Neural crest cell (in vitro differentiated cells): Measurements from ENCODE around the gene EVA1A. TPM values are rescaled to one million over a fixed set of nuclear protein-coding genes. Genes with fewer than 3 reads are reported as not detected.

ENCODE experiments used
- DNase-seq: peaks from one replicate; pipeline ENCODE4 v3.0.0; 2021; ENCODE audit warnings: low read depth, mixed read lengths, low spot score
- H3K27ac Mint-ChIP-seq: one replicate; pipeline ENCODE4 v1.8.0; 2021; ENCODE audit warnings: mild to moderate bottlenecking, mixed read lengths; ENCODE audit not compliant: unreplicated experiment
- H3K27me3 Mint-ChIP-seq: 2 replicates; pipeline ENCODE4 v1.8.0; 2021; ENCODE audit warnings: low read depth, mild to moderate bottlenecking, mixed read lengths
- H3K36me3 Mint-ChIP-seq: 2 replicates; pipeline ENCODE4 v1.8.0; 2021; ENCODE audit warnings: low read depth, mild to moderate bottlenecking, mixed read lengths
- H3K4me1 Mint-ChIP-seq: 2 replicates; pipeline ENCODE4 v1.8.0; 2021; ENCODE audit warnings: mixed read lengths
- H3K4me3 Mint-ChIP-seq: one replicate; pipeline ENCODE4 v1.8.0; 2021; ENCODE audit warnings: mild to moderate bottlenecking, mixed read lengths
- H3K9me3 Mint-ChIP-seq: 2 replicates; pipeline ENCODE4 v1.8.0; 2021; ENCODE audit warnings: mixed read lengths
- CTCF ChIP-seq: fragments of 200-600 bp; sonication (generic); conservative IDR thresholded peaks from 2 replicates; pipeline ENCODE4 v1.5.0; 2021; ENCODE audit warnings: antibody characterized with exemption, mild to moderate bottlenecking
- total RNA-seq: library from RNA; stranded (reverse); gene quantifications from 2 replicates; pipeline ENCODE4 v1.2.1, GENCODE V29; 2021

Gene EVA1A
- total RNA-seq, 1 donor from 2014 or later = 3.8 TPM

DNA sequence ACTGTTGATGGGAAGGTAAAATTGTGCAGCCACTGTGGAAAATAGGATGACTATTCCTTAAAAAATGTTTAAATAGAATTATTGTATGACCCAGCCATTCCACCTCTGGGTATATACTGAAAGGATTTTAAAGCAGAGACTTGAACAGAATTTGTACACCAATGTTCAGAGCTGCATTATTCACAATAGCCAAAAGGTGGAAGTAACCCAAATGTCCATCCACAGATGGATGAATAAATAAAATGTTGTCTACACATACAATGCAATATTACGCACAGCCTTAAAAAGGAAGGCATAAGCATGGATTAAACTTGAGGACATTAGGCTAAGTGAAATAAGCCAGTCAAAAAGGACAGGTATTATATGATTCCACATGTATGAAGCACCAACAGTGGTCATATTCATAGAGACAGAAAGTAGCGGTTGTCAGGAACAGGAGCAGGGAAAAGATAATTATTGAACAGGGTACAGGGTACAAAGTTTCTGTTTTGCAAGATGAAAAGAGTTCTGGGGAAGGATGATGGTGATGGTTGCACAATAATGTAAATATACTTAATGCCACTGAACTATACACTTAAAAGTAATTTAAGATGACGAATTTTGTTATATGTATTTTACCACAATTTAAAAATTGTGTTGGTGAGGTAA lies 39.4 kb downstream of the EVA1A start:
- Mint-ChIP-seq H3K4me1 (no peaks in the 10 kb centered on the region), H3K27me3 (no peaks in the 10 kb centered on the region), H3K36me3 (peaks cover 6% of the 10 kb centered on the region), H3K27ac (no peak overlapping the region), H3K4me3 (no peak overlapping the region), H3K9me3 (no peaks in the 10 kb centered on the region)
- DNase-seq = no peak
- TF ChIP-seq CTCF = no peak

- H3K4me1 Mint-ChIP-seq = no peaks in the 10 kb centered on the region
- no peak overlapping the region for H3K27ac Mint-ChIP-seq
- H3K4me3 Mint-ChIP-seq = no peak overlapping the region
- no peak for TF ChIP-seq CTCF
- no peak for DNase-seq
- peaks cover 10% of the 10 kb centered on the region for H3K36me3 Mint-ChIP-seq
- H3K9me3 Mint-ChIP-seq = no peaks in the 10 kb centered on the region
- no peaks in the 10 kb centered on the region for H3K27me3 Mint-ChIP-seq
These were observed 40.9 kb downstream of the EVA1A start for GRCh38 chr2:75519843-75520242.

- Mint-ChIP-seq H3K27me3 (no peaks in the 10 kb centered on the region), H3K4me1 (no peaks in the 10 kb centered on the region), H3K4me3 (no peak overlapping the region), H3K27ac (no peak overlapping the region), H3K36me3 (peaks cover 10% of the 10 kb centered on the region), H3K9me3 (peaks cover 2% of the 10 kb centered on the region)
- DNase-seq = no peak
- no peak for TF ChIP-seq CTCF
These were observed 41.9 kb downstream of the EVA1A start for GRCh38 chr2:75518638-75519465.

- no peaks in the 10 kb centered on the region for H3K4me1 Mint-ChIP-seq
- no peak for TF ChIP-seq CTCF
- peaks cover 2% of the 10 kb centered on the region for H3K9me3 Mint-ChIP-seq
- no peak overlapping the region for H3K4me3 Mint-ChIP-seq
- H3K36me3 Mint-ChIP-seq = peaks cover 16% of the 10 kb centered on the region
- H3K27ac Mint-ChIP-seq = no peak overlapping the region
- H3K27me3 Mint-ChIP-seq = no peaks in the 10 kb centered on the region
- DNase-seq = no peak
These were observed 43.0 kb downstream of the EVA1A start for GRCh38 chr2:75517547-75518230.

GRCh38 chr2:75516378-75517360 lies 44.1 kb downstream of the EVA1A start:
- no peak overlapping the region for H3K27ac Mint-ChIP-seq
- H3K9me3 Mint-ChIP-seq = peaks cover 6% of the 10 kb centered on the region
- no peak for DNase-seq
- no peaks in the 10 kb centered on the region for H3K27me3 Mint-ChIP-seq
- no peak for TF ChIP-seq CTCF
- H3K36me3 Mint-ChIP-seq = peaks cover 25% of the 10 kb centered on the region
- H3K4me1 Mint-ChIP-seq = no peaks in the 10 kb centered on the region
- no peak overlapping the region for H3K4me3 Mint-ChIP-seq
